Gastrocnemius medialis (tissue), 4 donors: ENCODE results near the gene PRKCE. TPM values are rescaled to one million over a fixed set of nuclear protein-coding genes. Genes with fewer than 3 reads are reported as not detected.

Experiments used
- ATAC-seq, 2 donors: fragments of 150-250 bp; one replicate each; pipeline ENCODE4 v1.9.1; 2016
- DNase-seq, 2 donors: peaks; one replicate each; pipeline ENCODE4 v3.0.0-alpha.2; 2019
- H3K27ac ChIP-seq, 4 donors: fragments of 200-600 bp; sonication (generic); 1 replicate in 1 of 4; 2 replicates in 3 of 4; pipeline ENCODE4 v1.5.1; 2016 to 2018; ENCODE audit warnings: mild to moderate bottlenecking in 2 of 4, moderate library complexity in 1 of 4
- H3K27me3 ChIP-seq, 3 donors: fragments of 200-600 bp; sonication (generic) in 2 of 3; 1 replicate in 1 of 3; 2 replicates in 2 of 3; pipeline versions ENCODE4 v1.5.1 to v1.6.0; 2016 to 2019; ENCODE audit warnings: mild to moderate bottlenecking in 1 of 3, moderate library complexity in 1 of 3
- H3K36me3 ChIP-seq, 2 donors: fragments of 200-600 bp; sonication (generic) in 1 of 2; one replicate each; pipeline ENCODE4 v1.5.1; 2017 to 2018
- H3K4me1 ChIP-seq, 2 donors: fragments of 200-600 bp; sonication (generic) in 1 of 2; one replicate each; pipeline ENCODE4 v1.5.1; 2016 to 2017; ENCODE audit warnings: mild to moderate bottlenecking in 2 of 2
- H3K4me3 ChIP-seq, 4 donors: fragments of 200-600 bp; sonication (generic) in 3 of 4; 1 replicate in 1 of 4; 2 replicates in 3 of 4; pipeline ENCODE4 v1.5.1; 2016 to 2019; ENCODE audit warnings: mild to moderate bottlenecking in 2 of 4
- H3K9me3 ChIP-seq, 3 donors: fragments of 200-600 bp; sonication (generic) in 2 of 3; 1 replicate in 1 of 3; 2 replicates in 2 of 3; pipeline ENCODE4 v1.5.1; 2016 to 2019
- POLR2A ChIP-seq, 2 donors: fragments of 450-650 bp; IDR thresholded peaks; one replicate each; pipeline ENCODE4 v1.6.1; 2017; ENCODE audit warnings: antibody characterized with exemption in 2 of 2, mild to moderate bottlenecking in 2 of 2, moderate library complexity in 2 of 2
- in situ Hi-C, 4 donors: fragments of 200-750 bp; cut with MboI; loops; one replicate each; pipeline versions ENCODE4 v1.15.0 to v1.8.0; 2017; ENCODE audit warnings: low sequenced_read_pairs in 4 of 4
- intact Hi-C: fragments of 100-400 bp; cut with DNase I; formaldehyde crosslinking; loops from one replicate; pipeline ENCODE4 v1.15.1; 2023; ENCODE audit warnings: low total_unique reads
- total RNA-seq, 4 donors: library from RNA; depleted of rRNA; stranded (reverse); fragments of >200 nt; gene quantifications; one replicate each; pipeline versions ENCODE4 v1.1.0 to v1.2.3, GENCODE V29; 2016
- TF ChIP-seq, protein P1 (sequence below), 5 experiments: fragments of 450-650 bp in 3 of 5; fragments of 200-600 bp in 2 of 5; sonication (generic) in 2 of 5; IDR thresholded peaks in 4 of 5; conservative IDR thresholded peaks in 1 of 5; 1 replicate in 4 of 5; 2 replicates in 1 of 5; pipeline ENCODE4 v1.5.1; 2016 to 2019; ENCODE audit warnings: antibody characterized with exemption in 5 of 5, mild to moderate bottlenecking in 3 of 5, moderate library complexity in 3 of 5

PRKCE gene
- total RNA-seq, 4 donors from 2014 or later = 5.8 to 28.9 (median 11.8) TPM

DNA sequence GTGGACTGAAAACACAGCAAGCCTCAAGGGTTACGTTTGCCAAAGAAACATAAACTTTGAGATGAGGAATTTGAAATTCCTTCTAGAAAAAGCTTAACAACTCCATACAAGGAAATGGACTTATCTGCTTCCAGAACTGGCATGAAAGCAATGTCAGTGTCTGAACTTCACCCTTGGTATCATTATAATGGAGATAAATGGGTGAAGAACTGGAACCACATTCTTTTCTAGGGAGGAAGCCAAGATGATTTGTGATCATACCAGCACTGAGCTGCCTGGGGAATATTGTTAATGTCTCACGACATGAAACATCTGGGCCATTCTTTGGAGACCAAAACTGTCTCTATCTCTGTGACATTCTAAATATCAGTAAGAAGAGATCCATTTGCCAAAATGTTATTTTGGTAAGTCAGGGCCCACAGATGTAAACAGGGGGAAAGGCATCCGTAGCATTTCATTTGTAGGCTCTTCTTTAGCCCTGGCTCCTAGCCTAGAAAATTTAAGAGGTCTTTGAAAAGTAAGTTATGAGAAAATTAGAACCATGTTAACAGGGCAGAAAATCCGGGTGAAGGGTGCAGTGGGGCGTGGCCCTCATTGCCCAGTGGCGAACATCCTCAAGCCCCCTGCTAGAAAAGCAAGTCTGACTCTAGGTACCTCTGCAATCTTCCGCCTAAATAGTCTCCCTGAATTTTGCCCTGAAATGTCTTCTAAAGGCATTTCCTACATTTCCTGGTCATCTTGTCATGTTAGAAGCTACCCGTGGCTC lies 350.4 kb downstream of the PRKCE start:
- in situ Hi-C loops = no loop called here
- intact Hi-C loops = no loop called here
- H3K4me1 ChIP-seq = peaks cover 0 to 14% of the 10 kb centered on the region in 2 donors
- no peaks in the 10 kb centered on the region for H3K9me3 ChIP-seq
- TF ChIP-seq POLR2A (IDR thresholded peaks at IDR 0.05) = no peak
- TF ChIP-seq, protein P1, sequence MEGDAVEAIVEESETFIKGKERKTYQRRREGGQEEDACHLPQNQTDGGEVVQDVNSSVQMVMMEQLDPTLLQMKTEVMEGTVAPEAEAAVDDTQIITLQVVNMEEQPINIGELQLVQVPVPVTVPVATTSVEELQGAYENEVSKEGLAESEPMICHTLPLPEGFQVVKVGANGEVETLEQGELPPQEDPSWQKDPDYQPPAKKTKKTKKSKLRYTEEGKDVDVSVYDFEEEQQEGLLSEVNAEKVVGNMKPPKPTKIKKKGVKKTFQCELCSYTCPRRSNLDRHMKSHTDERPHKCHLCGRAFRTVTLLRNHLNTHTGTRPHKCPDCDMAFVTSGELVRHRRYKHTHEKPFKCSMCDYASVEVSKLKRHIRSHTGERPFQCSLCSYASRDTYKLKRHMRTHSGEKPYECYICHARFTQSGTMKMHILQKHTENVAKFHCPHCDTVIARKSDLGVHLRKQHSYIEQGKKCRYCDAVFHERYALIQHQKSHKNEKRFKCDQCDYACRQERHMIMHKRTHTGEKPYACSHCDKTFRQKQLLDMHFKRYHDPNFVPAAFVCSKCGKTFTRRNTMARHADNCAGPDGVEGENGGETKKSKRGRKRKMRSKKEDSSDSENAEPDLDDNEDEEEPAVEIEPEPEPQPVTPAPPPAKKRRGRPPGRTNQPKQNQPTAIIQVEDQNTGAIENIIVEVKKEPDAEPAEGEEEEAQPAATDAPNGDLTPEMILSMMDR (IDR thresholded peaks at IDR 0.05 in 4 of 5, conservative IDR thresholded peaks at IDR 0.05 in 1 of 5) = no peak
- H3K36me3 ChIP-seq = peaks cover 0 to 35% of the 10 kb centered on the region in 2 donors
- H3K27ac ChIP-seq = no peak overlapping the region
- DNase-seq (no peak), ATAC-seq (no peak)
- H3K27me3 ChIP-seq = no peaks in the 10 kb centered on the region
- no peak overlapping the region for H3K4me3 ChIP-seq

DNA sequence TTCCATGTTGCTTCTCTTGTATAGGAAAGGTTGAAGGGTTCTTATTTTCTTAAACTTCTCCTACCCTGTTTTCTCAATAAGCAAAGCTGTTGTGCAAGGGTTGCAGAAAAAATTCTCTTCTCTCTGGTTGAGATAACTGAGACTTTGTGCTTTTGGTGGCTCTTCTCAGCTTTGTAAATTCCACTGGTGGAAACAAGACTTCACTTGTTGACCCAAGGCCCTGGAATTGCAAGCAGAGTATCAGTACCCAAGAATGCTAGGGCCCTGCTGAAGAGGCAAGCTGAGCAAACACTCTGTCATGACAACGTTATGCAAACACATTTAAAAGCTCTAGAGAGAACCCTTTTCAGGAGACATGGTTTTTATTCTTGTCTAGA lies 351.0 kb downstream of the PRKCE start:
- H3K27ac ChIP-seq = no peak overlapping the region
- DNase-seq (no peak), ATAC-seq (no peak)
- no peaks in the 10 kb centered on the region for H3K9me3 ChIP-seq
- peaks cover 0 to 40% of the 10 kb centered on the region in 2 donors for H3K36me3 ChIP-seq
- in situ Hi-C loops = no loop called here
- no peak overlapping the region for H3K4me3 ChIP-seq
- no peak for TF ChIP-seq POLR2A (IDR thresholded peaks at IDR 0.05)
- TF ChIP-seq, protein P1 (IDR thresholded peaks at IDR 0.05 in 4 of 5, conservative IDR thresholded peaks at IDR 0.05 in 1 of 5) = no peak
- peaks cover 0 to 14% of the 10 kb centered on the region in 2 donors for H3K4me1 ChIP-seq
- intact Hi-C loops = no loop called here
- no peaks in the 10 kb centered on the region for H3K27me3 ChIP-seq

DNA sequence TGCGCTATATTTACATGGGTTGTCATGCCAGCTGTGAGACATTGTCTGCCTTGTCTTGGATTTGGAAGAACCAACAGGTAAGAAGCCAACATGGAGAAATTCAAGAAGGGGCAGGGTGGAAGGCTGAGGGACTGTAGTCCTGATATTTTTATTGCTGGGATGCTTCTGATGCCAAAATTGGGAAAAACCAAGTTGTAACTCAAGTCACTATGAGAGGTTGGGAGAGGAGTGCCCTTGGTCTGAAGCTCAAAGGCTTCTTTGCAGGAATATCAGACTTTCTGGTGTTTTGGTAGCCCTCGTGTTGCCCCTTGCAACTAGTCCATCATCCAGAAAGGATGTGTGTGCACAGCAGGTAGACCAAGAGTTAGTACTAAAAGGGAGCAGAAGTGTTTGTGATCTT lies 351.5 kb downstream of the PRKCE start:
- Histone ChIP-seq H3K27ac (no peak overlapping the region), H3K4me1 (peaks cover 0 to 14% of the 10 kb centered on the region in 2 donors), H3K36me3 (peaks cover 0 to 45% of the 10 kb centered on the region in 2 donors), H3K4me3 (no peak overlapping the region), H3K27me3 (no peaks in the 10 kb centered on the region), H3K9me3 (no peaks in the 10 kb centered on the region)
- TF ChIP-seq, protein P1 (IDR thresholded peaks at IDR 0.05 in 4 of 5, conservative IDR thresholded peaks at IDR 0.05 in 1 of 5) = no peak
- TF ChIP-seq POLR2A (IDR thresholded peaks at IDR 0.05) = no peak
- in situ Hi-C loops = no loop called here
- ATAC-seq (no peak), DNase-seq (no peak)
- intact Hi-C loops = no loop called here

DNA sequence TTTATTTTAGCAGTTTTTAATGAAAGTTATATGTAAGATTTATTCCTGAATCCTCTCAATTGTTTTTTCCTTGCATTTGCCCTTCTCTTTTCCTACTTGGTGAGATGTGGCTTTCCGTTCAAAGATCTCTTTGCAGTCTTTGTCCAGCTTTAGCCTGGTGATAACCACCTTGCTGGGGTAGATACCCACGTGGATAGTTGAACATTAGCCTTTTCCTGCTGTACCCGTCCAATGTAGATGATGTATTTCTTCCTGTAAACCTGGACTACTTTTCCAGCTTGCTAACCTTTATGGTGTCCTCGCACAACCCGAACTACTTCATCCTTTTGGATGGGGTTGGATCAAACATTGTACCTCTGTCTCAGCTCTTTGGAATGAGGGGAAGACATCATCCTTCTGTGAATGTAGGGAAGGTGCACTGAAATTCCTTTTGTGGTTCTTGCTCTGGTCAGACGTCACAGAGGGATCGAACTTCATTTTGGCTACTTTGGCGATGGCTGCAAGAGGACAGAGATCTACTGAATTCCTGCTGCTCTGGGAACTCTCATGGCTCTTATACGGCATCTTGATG lies 352.5 kb downstream of the PRKCE start:
- ATAC-seq (no peak), DNase-seq (no peak)
- no peak overlapping the region for H3K27ac ChIP-seq
- TF ChIP-seq, protein P1 (IDR thresholded peaks at IDR 0.05 in 4 of 5, conservative IDR thresholded peaks at IDR 0.05 in 1 of 5) = no peak
- TF ChIP-seq POLR2A (IDR thresholded peaks at IDR 0.05) = no peak
- intact Hi-C loops (no loop called here), in situ Hi-C loops (no loop called here)
- no peak overlapping the region for H3K4me3 ChIP-seq
- H3K4me1 ChIP-seq = peaks cover 0 to 14% of the 10 kb centered on the region in 2 donors
- peaks cover 0 to 48% of the 10 kb centered on the region in 2 donors for H3K36me3 ChIP-seq
- no peaks in the 10 kb centered on the region for H3K27me3 ChIP-seq
- H3K9me3 ChIP-seq = no peaks in the 10 kb centered on the region
